NCI-H2227 treated with DMSO at 0.1 percent for 48 hours (cell line): ENCODE data around the gene WWOX.
A peak's percentile ranks its signal among the peaks of the same experiment; 100 is the strongest.

ENCODE experiments used
- DNase-seq: peaks from one replicate; lab custom pipeline; 2025; lab: John Stamatoyannopoulos, UW

WWOX gene

GRCh38 chr16:78105517-78105916 is 6.1 kb downstream of the WWOX start:
- no peak for DNase-seq

GRCh38 chr16:78106686-78107085 is 7.2 kb downstream of the WWOX start:
- no peak for DNase-seq

- no peak for DNase-seq
Measured at GRCh38 chr16:78108451-78108850, 9.0 kb downstream of the WWOX start.

DNA sequence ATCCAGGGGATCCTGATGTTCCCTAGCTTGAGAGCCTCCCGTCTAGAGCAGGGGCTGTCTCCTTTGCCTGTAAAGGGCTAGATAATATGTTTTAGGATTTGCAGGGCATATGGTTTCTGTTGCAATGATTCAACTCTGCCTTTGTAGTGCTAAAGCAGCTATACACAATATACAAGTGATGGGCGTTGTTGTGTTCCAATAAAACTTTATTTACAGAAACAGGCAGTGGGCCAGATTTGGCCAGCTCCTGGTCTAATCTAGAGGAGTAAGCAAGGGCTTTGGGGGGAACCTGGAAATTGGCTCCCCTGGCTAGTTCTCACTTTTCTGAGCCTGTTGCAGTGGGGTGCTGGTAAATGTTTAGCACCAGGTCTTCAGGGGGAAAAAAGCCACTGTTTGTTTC is 13.8 kb downstream of the WWOX start:
- no peak for DNase-seq

DNA sequence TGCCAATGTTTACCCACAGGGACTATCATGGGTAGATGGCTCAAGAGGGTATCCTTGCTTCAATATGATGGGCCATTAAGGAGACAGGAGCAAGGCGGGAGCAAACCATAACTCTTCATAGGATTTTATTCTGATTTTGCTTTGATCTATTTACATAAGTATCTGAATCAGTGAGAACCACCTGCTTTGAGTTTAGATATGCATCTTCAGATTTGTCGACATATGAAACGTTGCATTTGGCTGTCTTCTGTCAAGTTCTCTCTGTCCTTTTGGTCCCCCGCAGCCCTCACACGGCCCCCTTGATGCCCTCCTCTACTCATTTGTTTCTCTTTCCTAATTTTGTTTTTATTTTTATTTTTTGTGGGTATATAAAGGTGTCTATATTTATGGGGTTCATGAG is 16.2 kb downstream of the WWOX start:
- no peak for DNase-seq

GRCh38 chr16:78116946-78117345 is 17.5 kb downstream of the WWOX start:
- no peak for DNase-seq

- DNase-seq: no peak
Measured at GRCh38 chr16:78117391-78117790, 17.9 kb downstream of the WWOX start.

GRCh38 chr16:78118469-78119025 is 19.1 kb downstream of the WWOX start:
- DNase-seq: no peak

- peak; percentile 81 for DNase-seq
Measured at GRCh38 chr16:78122774-78123315, 23.4 kb downstream of the WWOX start.

DNA sequence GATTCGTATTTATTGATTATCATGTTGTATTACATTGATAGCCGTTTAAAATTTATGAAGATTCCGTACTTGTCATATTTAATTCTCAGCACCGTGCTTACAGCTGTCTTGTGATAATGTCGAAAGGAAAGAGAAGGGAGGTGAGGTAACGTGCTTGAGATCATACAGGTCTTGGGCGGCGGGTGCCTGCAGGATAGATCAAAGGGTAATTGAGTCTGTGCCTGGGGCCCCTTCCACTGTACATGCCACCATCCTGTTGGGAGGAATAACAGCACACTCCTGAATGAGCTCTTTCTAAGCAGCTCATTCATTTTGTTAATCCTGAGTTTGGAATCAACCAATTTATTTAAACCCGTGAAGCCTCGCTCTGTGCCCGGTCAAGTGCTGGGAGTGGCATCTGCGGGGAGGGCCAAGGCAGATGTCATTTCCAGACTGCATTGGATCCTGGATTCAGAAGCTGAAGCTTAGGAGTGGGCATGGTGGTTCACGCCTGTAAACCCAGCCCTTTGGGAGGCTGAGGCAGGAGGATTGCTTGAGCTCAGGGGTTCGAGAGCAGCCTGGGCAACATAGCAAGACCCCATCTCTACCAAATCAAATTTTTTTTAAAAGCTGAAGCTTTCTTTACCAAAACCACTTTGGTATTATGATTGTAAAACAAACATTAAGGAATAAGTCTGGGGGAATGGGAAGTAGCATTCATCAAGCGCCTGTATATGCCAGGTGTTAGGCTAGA is 25.8 kb downstream of the WWOX start:
- no peak for DNase-seq

DNA sequence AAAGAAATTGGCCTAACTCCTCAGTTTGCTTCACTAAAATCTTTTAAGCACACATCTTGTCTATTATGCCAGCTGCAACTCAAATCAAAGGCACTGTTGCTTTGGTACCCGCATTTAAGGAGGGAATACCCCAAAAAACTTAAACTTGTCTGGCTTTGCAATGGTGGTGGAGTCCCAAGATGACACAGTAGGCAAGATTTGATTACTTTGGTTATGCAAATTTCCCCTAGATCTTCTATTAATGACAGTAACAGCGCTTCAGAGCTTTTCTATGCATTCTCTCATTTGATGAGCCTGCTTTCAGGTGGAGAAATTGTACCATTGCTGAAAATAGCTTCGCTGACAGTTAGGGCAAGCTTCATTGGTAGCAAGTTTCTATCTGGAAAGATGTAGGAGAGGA is 27.2 kb downstream of the WWOX start:
- no peak for DNase-seq

GRCh38 chr16:78127130-78127529 is 27.7 kb downstream of the WWOX start:
- DNase-seq: peak; percentile 4

DNA sequence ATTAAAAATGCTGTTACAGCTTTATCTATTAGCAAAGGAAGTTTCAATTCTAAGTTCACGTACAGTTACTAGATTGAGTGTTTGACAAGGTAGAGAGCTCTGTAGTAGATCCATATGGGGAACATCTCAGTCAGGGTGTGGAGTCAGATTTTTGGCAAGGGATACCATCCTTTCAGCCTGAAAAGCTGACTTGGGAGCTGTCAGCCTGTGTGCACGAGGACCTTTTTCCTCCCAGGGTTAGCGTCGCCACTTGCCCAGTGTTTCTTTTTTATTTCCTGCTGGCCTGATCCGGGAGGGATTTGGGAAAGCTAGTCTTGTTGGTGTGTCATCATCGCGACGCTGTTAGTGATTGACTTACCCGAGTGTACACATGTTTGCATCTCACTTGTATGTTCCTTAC is 29.5 kb downstream of the WWOX start:
- no peak for DNase-seq

DNA sequence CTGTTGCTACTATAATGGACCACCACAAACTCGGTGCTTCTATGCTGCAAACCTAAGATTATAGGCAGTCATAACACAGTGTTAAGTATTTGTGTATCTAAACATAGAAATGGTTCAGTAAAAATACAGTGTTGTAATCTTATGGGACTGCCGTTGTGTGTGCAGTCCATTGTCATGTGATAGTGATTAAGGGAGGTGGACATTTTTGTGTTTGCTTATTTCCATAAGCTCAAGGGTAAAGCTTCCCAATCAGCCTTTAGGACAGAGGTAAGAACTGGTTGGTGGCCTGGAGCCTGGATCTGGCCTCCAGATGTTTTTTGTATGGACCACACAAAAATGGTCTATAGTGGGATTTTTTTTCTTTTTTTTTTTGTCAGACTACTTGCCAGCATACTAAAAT is 29.9 kb downstream of the WWOX start:
- no peak for DNase-seq

GRCh38 chr16:78130083-78130608 is 30.7 kb downstream of the WWOX start:
- DNase-seq: no peak

DNA sequence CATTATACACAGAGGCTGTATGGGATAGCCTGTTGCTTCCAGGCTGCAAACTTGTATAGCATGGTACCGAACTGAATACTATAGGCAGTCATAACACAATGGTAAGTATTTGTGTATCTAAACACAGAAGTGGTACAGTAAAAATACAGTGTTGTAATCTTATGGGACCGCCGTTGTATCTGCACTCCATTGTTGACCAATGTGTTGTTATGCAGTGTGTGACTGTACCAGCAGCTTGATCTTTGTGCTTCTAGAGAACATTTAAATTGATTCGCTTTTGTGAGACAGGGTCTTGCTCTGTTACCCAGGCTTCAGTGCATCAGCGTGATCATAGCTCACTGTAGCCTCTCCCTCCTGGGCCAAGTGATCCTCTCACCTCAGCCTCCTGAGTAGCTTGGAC is 31.5 kb downstream of the WWOX start:
- no peak for DNase-seq

DNA sequence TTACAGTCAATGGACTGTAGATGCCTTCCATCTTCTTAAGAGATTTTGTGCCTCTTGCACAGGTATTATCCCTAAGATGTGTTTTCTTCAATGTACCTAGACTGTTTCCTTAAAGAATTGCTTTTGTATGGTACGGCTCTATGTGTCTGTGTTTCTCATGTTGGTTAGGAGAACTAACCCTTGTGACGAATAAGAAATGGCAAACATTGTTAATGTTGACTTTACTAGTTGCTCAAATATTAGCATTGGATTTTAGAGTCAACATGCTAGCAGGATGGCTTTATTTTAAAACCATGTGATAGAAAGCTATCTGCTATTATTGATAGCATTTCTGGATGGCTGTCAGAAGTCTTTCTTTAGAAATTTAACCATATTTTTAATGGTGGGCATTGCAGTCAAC is 34.5 kb downstream of the WWOX start:
- DNase-seq: no peak

GRCh38 chr16:78134944-78135619 is 35.6 kb downstream of the WWOX start:
- no peak for DNase-seq

GRCh38 chr16:78137179-78137578 is 37.7 kb downstream of the WWOX start:
- no peak for DNase-seq

DNA sequence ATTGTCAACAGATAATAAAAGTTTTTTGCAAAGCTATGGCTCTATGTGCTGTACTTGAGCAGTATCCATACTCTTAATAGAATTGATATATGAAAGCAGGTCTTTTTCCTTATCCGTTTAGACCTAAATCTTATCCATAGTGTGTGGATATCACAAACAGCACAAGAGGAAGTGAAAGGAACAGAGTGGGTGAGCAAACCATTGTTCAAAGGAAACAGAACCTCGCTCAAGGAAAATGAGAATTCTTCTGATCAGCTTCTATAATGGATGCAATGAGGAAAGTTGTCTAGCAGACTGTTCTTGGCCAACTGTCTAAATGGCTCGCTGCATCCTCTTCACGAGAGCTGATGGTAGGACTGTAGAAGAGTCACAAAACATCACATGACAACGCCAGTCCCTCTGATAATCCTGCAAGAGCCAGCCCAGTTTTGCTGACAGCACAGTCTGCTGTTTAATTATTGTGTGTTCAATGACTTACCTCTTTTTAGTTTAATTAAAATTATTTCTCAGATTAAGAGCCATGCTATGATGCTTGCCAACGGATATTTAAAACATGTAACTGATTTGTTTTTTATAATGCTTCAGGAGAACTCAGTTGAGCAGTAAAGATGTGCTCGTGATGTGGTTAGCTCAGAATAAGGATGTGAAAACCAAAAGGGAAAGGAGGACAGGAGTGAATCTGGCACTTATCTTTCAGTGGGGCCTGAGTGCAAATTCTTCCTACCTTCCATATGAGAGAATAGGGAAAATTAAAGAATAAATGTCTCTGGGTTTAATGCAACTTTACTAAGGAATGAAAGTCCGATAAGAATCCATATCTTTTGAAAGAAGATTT is 38.5 kb downstream of the WWOX start:
- DNase-seq: no peak

DNA sequence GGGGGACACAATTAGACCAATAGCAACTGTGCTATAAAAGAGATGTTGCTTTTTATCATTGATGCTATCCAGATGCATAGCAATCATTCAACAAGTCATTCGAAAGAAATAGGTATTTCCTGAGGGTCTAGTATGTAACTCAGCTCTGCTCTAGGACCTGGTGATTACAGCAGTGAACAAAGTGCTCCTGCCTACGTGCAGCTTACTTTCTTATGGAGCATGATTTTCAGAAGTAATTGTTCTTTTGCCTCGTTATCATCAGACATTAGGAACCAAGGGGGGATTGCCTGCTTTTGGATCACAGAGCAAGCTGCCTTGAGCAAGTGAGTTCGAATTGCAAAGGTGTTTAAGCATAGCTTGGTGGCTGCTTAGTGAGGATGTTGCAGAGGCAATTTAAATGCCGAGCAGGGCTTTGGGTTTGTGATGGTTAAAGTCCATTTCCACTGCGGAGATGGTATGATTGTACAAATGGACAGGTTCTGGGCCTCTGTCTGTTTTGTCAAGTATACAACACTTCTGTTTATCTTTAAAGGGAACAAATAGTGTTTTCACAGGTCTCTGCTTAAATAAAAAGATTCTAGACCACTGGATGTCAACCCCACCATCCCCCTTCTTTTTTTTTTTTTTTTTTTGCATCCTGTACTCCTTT is 41.5 kb downstream of the WWOX start:
- no peak for DNase-seq

- no peak for DNase-seq
Measured at GRCh38 chr16:78142788-78143187, 43.3 kb downstream of the WWOX start.
